Measurements from ENCODE around the gene CFAP161.

The CFAP161 gene

GRCh38 chr15:81181220-81181619, 47.1 kb downstream of the CFAP161 start:
- H3K4me1 ChIP-seq (ENCODE audit: control insufficient read depth, insufficient read depth, low read length), result peaks cover 3% of the 10 kb centered on the region
- H3K4me3 ChIP-seq (ENCODE audit: low read length), result no peak overlapping the region
- H3K27ac ChIP-seq (ENCODE audit: low read depth, low read length), result no peak overlapping the region
- H3K36me3 ChIP-seq (ENCODE audit: control insufficient read depth, insufficient read depth, low read length), result no peaks in the 10 kb centered on the region
- peaks cover 4% of the 10 kb centered on the region for H3K27me3 ChIP-seq (ENCODE audit: control insufficient read depth, insufficient read depth, low read length)
- no peak overlapping the region for H3K9ac ChIP-seq (ENCODE audit: low read length)

GRCh38 chr15:81182031-81182755, 48.1 kb downstream of the CFAP161 start:
- H3K4me3 ChIP-seq (ENCODE audit: low read length), result peak overlapping the region; percentile 70
- peak overlapping the region; percentile 27 for H3K27ac ChIP-seq (ENCODE audit: low read depth, low read length)
- H3K27me3 ChIP-seq (ENCODE audit: control insufficient read depth, insufficient read depth, low read length), result peaks cover 4% of the 10 kb centered on the region
- peaks cover 3% of the 10 kb centered on the region for H3K4me1 ChIP-seq (ENCODE audit: control insufficient read depth, insufficient read depth, low read length)
- no peak overlapping the region for H3K9ac ChIP-seq (ENCODE audit: low read length)
- H3K36me3 ChIP-seq (ENCODE audit: control insufficient read depth, insufficient read depth, low read length), result no peaks in the 10 kb centered on the region

- no peak overlapping the region for H3K9ac ChIP-seq (ENCODE audit: low read length)
These were observed 48.8 kb downstream of the CFAP161 start for GRCh38 chr15:81182756-81183438.

GRCh38 chr15:81183439-81183775, 49.3 kb downstream of the CFAP161 start:
- Histone ChIP-seq H3K9ac (ENCODE audit: low read length) (no peak overlapping the region), H3K36me3 (ENCODE audit: control insufficient read depth, insufficient read depth, low read length) (no peaks in the 10 kb centered on the region), H3K27ac (ENCODE audit: low read depth, low read length) (no peak overlapping the region), H3K27me3 (ENCODE audit: control insufficient read depth, insufficient read depth, low read length) (peaks cover 4% of the 10 kb centered on the region), H3K4me1 (ENCODE audit: control insufficient read depth, insufficient read depth, low read length) (peaks cover 3% of the 10 kb centered on the region), H3K4me3 (ENCODE audit: low read length) (peak overlapping the region; percentile 70)

More at GRCh38 chr15:81182756-81183438, 48.8 kb downstream of the CFAP161 start:
- Histone ChIP-seq H3K4me3 (ENCODE audit: low read length) (peak overlapping the region; percentile 70), H3K27ac (ENCODE audit: low read depth, low read length) (peak overlapping the region; percentile 27), H3K27me3 (ENCODE audit: control insufficient read depth, insufficient read depth, low read length) (peaks cover 4% of the 10 kb centered on the region), H3K4me1 (ENCODE audit: control insufficient read depth, insufficient read depth, low read length) (peaks cover 3% of the 10 kb centered on the region), H3K36me3 (ENCODE audit: control insufficient read depth, insufficient read depth, low read length) (no peaks in the 10 kb centered on the region)

- H3K4me3 ChIP-seq (ENCODE audit: low read length), result no peak overlapping the region
- no peak overlapping the region for H3K27ac ChIP-seq (ENCODE audit: low read depth, low read length)
- peaks cover 4% of the 10 kb centered on the region for H3K27me3 ChIP-seq (ENCODE audit: control insufficient read depth, insufficient read depth, low read length)
- no peak overlapping the region for H3K9ac ChIP-seq (ENCODE audit: low read length)
- no peaks in the 10 kb centered on the region for H3K36me3 ChIP-seq (ENCODE audit: control insufficient read depth, insufficient read depth, low read length)
- peaks cover 3% of the 10 kb centered on the region for H3K4me1 ChIP-seq (ENCODE audit: control insufficient read depth, insufficient read depth, low read length)
These were observed 50.1 kb downstream of the CFAP161 start for GRCh38 chr15:81184188-81184587.

GRCh38 chr15:81185631-81186295, 51.7 kb downstream of the CFAP161 start:
- Histone ChIP-seq H3K27ac (ENCODE audit: low read depth, low read length) (no peak overlapping the region), H3K27me3 (ENCODE audit: control insufficient read depth, insufficient read depth, low read length) (peaks cover 4% of the 10 kb centered on the region), H3K9ac (ENCODE audit: low read length) (no peak overlapping the region), H3K4me1 (ENCODE audit: control insufficient read depth, insufficient read depth, low read length) (peaks cover 3% of the 10 kb centered on the region), H3K4me3 (ENCODE audit: low read length) (no peak overlapping the region), H3K36me3 (ENCODE audit: control insufficient read depth, insufficient read depth, low read length) (no peaks in the 10 kb centered on the region)

- H3K27ac ChIP-seq (ENCODE audit: low read depth, low read length), result no peak overlapping the region
These were observed 54.3 kb downstream of the CFAP161 start for GRCh38 chr15:81188354-81188753.

GRCh38 chr15:81189583-81190283, 55.7 kb downstream of the CFAP161 start:
- Histone ChIP-seq H3K27me3 (ENCODE audit: control insufficient read depth, insufficient read depth, low read length) (no peaks in the 10 kb centered on the region), H3K4me1 (ENCODE audit: control insufficient read depth, insufficient read depth, low read length) (no peaks in the 10 kb centered on the region), H3K36me3 (ENCODE audit: control insufficient read depth, insufficient read depth, low read length) (no peaks in the 10 kb centered on the region), H3K9ac (ENCODE audit: low read length) (no peak overlapping the region), H3K4me3 (ENCODE audit: low read length) (no peak overlapping the region), H3K27ac (ENCODE audit: low read depth, low read length) (peak overlapping the region; percentile 70)

More at GRCh38 chr15:81188354-81188753, 54.3 kb downstream of the CFAP161 start:
- Histone ChIP-seq H3K9ac (ENCODE audit: low read length) (no peak overlapping the region), H3K27me3 (ENCODE audit: control insufficient read depth, insufficient read depth, low read length) (no peaks in the 10 kb centered on the region), H3K36me3 (ENCODE audit: control insufficient read depth, insufficient read depth, low read length) (no peaks in the 10 kb centered on the region), H3K4me3 (ENCODE audit: low read length) (no peak overlapping the region), H3K4me1 (ENCODE audit: control insufficient read depth, insufficient read depth, low read length) (no peaks in the 10 kb centered on the region)

GRCh38 chr15:81190922-81191507, 56.9 kb downstream of the CFAP161 start:
- Histone ChIP-seq H3K27ac (ENCODE audit: low read depth, low read length) (peak overlapping the region; percentile 70), H3K9ac (ENCODE audit: low read length) (no peak overlapping the region), H3K4me1 (ENCODE audit: control insufficient read depth, insufficient read depth, low read length) (no peaks in the 10 kb centered on the region)

GRCh38 chr15:81191701-81192100, 57.6 kb downstream of the CFAP161 start:
- H3K9ac ChIP-seq (ENCODE audit: low read length), result no peak overlapping the region
- no peaks in the 10 kb centered on the region for H3K4me1 ChIP-seq (ENCODE audit: control insufficient read depth, insufficient read depth, low read length)

More at GRCh38 chr15:81190922-81191507, 56.9 kb downstream of the CFAP161 start:
- H3K27me3 ChIP-seq (ENCODE audit: control insufficient read depth, insufficient read depth, low read length), result no peaks in the 10 kb centered on the region
- no peak overlapping the region for H3K4me3 ChIP-seq (ENCODE audit: low read length)
- no peaks in the 10 kb centered on the region for H3K36me3 ChIP-seq (ENCODE audit: control insufficient read depth, insufficient read depth, low read length)

GRCh38 chr15:81194723-81195122, 60.7 kb downstream of the CFAP161 start:
- Histone ChIP-seq H3K4me1 (ENCODE audit: control insufficient read depth, insufficient read depth, low read length) (no peaks in the 10 kb centered on the region), H3K36me3 (ENCODE audit: control insufficient read depth, insufficient read depth, low read length) (no peaks in the 10 kb centered on the region), H3K4me3 (ENCODE audit: low read length) (no peak overlapping the region), H3K27me3 (ENCODE audit: control insufficient read depth, insufficient read depth, low read length) (no peaks in the 10 kb centered on the region), H3K27ac (ENCODE audit: low read depth, low read length) (no peak overlapping the region), H3K9ac (ENCODE audit: low read length) (no peak overlapping the region)

More at GRCh38 chr15:81191701-81192100, 57.6 kb downstream of the CFAP161 start:
- Histone ChIP-seq H3K27ac (ENCODE audit: low read depth, low read length) (no peak overlapping the region), H3K27me3 (ENCODE audit: control insufficient read depth, insufficient read depth, low read length) (no peaks in the 10 kb centered on the region), H3K4me3 (ENCODE audit: low read length) (no peak overlapping the region), H3K36me3 (ENCODE audit: control insufficient read depth, insufficient read depth, low read length) (no peaks in the 10 kb centered on the region)

Measured in rectal smooth muscle tissue (tissue), 1 donor.